HL-60 (cell line): ENCODE results near the gene KRTAP5-9.
"Not testable (repeated sequence)": the region's sequence is repeated elsewhere in the genome, so short reads cannot be mapped to it uniquely, and the experiment has no call there.

Source experiments
- GABPA ChIP-seq: IDR thresholded peaks from 2 replicates; pipeline ENCODE4 v1.6.1; 2012; ENCODE audit warnings: low read depth
- POLR2AphosphoS5 ChIP-seq: IDR thresholded peaks from 2 replicates; pipeline ENCODE4 v1.6.1; 2012; ENCODE audit warnings: low read depth
- SPI1 ChIP-seq: IDR thresholded peaks from 2 replicates; pipeline ENCODE4 v1.6.1; 2012; ENCODE audit warnings: low read depth, mild to moderate bottlenecking, borderline replicate concordance
- TF ChIP-seq, protein P1 (sequence below): IDR thresholded peaks from one replicate; pipeline ENCODE4 v1.5.1; 2011; ENCODE audit warnings: low read length, control low read depth, inconsistent platforms; ENCODE audit not compliant: insufficient read depth
- TF ChIP-seq, protein P2 (sequence below): IDR thresholded peaks from 2 replicates; pipeline ENCODE4 v1.6.1; 2012; ENCODE audit warnings: low read depth; ENCODE audit not compliant: insufficient replicate concordance

DNA sequence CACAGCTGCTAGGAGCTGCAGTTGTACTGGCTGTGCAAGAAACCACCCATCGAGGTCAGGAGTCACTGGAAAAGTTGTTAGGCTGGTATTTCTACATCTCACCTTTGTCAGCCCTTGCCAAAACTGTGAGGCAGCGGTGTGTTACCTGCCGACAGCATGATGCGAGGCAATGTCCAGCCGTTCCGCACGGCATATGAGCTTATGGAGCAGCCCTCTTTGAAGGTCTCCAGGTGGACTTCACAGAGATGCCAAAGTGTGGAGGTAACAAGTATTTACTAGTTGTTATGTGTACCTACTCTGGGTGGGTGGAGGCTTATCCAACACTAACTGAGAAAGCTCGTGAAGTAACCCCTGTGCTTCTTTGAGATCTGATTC lies 41.3 kb downstream of the KRTAP5-9 start:
- TF ChIP-seq, protein P1, sequence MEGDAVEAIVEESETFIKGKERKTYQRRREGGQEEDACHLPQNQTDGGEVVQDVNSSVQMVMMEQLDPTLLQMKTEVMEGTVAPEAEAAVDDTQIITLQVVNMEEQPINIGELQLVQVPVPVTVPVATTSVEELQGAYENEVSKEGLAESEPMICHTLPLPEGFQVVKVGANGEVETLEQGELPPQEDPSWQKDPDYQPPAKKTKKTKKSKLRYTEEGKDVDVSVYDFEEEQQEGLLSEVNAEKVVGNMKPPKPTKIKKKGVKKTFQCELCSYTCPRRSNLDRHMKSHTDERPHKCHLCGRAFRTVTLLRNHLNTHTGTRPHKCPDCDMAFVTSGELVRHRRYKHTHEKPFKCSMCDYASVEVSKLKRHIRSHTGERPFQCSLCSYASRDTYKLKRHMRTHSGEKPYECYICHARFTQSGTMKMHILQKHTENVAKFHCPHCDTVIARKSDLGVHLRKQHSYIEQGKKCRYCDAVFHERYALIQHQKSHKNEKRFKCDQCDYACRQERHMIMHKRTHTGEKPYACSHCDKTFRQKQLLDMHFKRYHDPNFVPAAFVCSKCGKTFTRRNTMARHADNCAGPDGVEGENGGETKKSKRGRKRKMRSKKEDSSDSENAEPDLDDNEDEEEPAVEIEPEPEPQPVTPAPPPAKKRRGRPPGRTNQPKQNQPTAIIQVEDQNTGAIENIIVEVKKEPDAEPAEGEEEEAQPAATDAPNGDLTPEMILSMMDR: not testable (repeated sequence)
- TF ChIP-seq POLR2AphosphoS5, GABPA, SPI1: not testable (repeated sequence)
- TF ChIP-seq, protein P2, sequence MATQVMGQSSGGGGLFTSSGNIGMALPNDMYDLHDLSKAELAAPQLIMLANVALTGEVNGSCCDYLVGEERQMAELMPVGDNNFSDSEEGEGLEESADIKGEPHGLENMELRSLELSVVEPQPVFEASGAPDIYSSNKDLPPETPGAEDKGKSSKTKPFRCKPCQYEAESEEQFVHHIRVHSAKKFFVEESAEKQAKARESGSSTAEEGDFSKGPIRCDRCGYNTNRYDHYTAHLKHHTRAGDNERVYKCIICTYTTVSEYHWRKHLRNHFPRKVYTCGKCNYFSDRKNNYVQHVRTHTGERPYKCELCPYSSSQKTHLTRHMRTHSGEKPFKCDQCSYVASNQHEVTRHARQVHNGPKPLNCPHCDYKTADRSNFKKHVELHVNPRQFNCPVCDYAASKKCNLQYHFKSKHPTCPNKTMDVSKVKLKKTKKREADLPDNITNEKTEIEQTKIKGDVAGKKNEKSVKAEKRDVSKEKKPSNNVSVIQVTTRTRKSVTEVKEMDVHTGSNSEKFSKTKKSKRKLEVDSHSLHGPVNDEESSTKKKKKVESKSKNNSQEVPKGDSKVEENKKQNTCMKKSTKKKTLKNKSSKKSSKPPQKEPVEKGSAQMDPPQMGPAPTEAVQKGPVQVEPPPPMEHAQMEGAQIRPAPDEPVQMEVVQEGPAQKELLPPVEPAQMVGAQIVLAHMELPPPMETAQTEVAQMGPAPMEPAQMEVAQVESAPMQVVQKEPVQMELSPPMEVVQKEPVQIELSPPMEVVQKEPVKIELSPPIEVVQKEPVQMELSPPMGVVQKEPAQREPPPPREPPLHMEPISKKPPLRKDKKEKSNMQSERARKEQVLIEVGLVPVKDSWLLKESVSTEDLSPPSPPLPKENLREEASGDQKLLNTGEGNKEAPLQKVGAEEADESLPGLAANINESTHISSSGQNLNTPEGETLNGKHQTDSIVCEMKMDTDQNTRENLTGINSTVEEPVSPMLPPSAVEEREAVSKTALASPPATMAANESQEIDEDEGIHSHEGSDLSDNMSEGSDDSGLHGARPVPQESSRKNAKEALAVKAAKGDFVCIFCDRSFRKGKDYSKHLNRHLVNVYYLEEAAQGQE: not testable (repeated sequence)
